GM19240 (cell line): ENCODE results near the gene DIRAS1.

Experiments used
- DNase-seq: peaks from one replicate; pipeline ENCODE4 v3.0.0; 2011; ENCODE audit warnings: low spot score; ENCODE audit not compliant: insufficient read length

DIRAS1 gene

GRCh38 chr19:2755811-2756210 lies 34.6 kb upstream of the DIRAS1 start:
- no peak for DNase-seq

GRCh38 chr19:2755448-2755705 lies 34.2 kb upstream of the DIRAS1 start:
- no peak for DNase-seq

GRCh38 chr19:2754659-2755447 lies 33.7 kb upstream of the DIRAS1 start:
- DNase-seq: no peak

- no peak for DNase-seq
Observed at GRCh38 chr19:2751438-2751830, 30.3 kb upstream of the DIRAS1 start.

GRCh38 chr19:2750808-2751437 lies 29.8 kb upstream of the DIRAS1 start:
- DNase-seq: no peak

- DNase-seq: no peak
Observed at GRCh38 chr19:2747349-2747748, 26.2 kb upstream of the DIRAS1 start.

- no peak for DNase-seq
Observed at GRCh38 chr19:2744113-2744512, 22.9 kb upstream of the DIRAS1 start.

GRCh38 chr19:2743099-2743498 lies 21.9 kb upstream of the DIRAS1 start:
- DNase-seq: no peak

- no peak for DNase-seq
Observed at GRCh38 chr19:2740314-2740656, 19.1 kb upstream of the DIRAS1 start.

GRCh38 chr19:2739602-2740313 lies 18.6 kb upstream of the DIRAS1 start, which contains the start of gene SLC39A3:
TSS of gene SLC39A3 (minus strand) at chr19:2740017. CDS start at chr19:2737257, 2,760 bp downstream.
- DNase-seq: peak; percentile 100

GRCh38 chr19:2736550-2737190 lies 15.5 kb upstream of the DIRAS1 start:
- DNase-seq: no peak

GRCh38 chr19:2735374-2735773 lies 14.2 kb upstream of the DIRAS1 start:
- DNase-seq: no peak

- DNase-seq: no peak
Observed at GRCh38 chr19:2734589-2735288, 13.6 kb upstream of the DIRAS1 start.

- DNase-seq: no peak
Observed at GRCh38 chr19:2733930-2734588, 12.9 kb upstream of the DIRAS1 start.

- no peak for DNase-seq
Observed at GRCh38 chr19:2732883-2733282, 11.7 kb upstream of the DIRAS1 start.

- DNase-seq: no peak
Observed at GRCh38 chr19:2732157-2732725, 11.1 kb upstream of the DIRAS1 start.

- DNase-seq: no peak
Observed at GRCh38 chr19:2731181-2731995, 10.2 kb upstream of the DIRAS1 start.

GRCh38 chr19:2729943-2730818 lies 9.0 kb upstream of the DIRAS1 start:
- DNase-seq: no peak
